Effector memory CD4-positive, alpha-beta T cell (primary cell): ENCODE data around the gene DNM3.

Source experiments
- DNase-seq, 3 donors: peaks; one replicate each; pipeline ENCODE4 v3.0.0-alpha.2; 2020
- H3K27ac ChIP-seq: 2 replicates; pipeline ENCODE4 v1.7.0; 2013; ENCODE audit warnings: mild to moderate bottlenecking, low read length, moderate library complexity; ENCODE audit not compliant: insufficient read depth, poor library complexity, severe bottlenecking
- H3K27me3 ChIP-seq: replicated peaks from 2 replicates; pipeline ENCODE4 v1.7.0; 2013; ENCODE audit warnings: mild to moderate bottlenecking, low read length; ENCODE audit not compliant: insufficient read depth, control insufficient read depth, poor library complexity, severe bottlenecking
- H3K36me3 ChIP-seq: 2 replicates; pipeline ENCODE4 v1.7.0; 2013; ENCODE audit warnings: mild to moderate bottlenecking, low read length, moderate library complexity; ENCODE audit not compliant: control insufficient read depth, insufficient read depth
- H3K4me1 ChIP-seq: 2 replicates; pipeline ENCODE4 v1.7.0; 2013; ENCODE audit warnings: low read length, mild to moderate bottlenecking; ENCODE audit not compliant: control insufficient read depth, insufficient read depth, poor library complexity, severe bottlenecking
- H3K4me3 ChIP-seq: 2 replicates; pipeline ENCODE4 v1.7.0; 2013; ENCODE audit warnings: low read length, low read depth, mild to moderate bottlenecking; ENCODE audit not compliant: insufficient read depth, poor library complexity, severe bottlenecking
- H3K9me3 ChIP-seq: 2 replicates; pipeline ENCODE4 v1.7.0; 2013; ENCODE audit warnings: mild to moderate bottlenecking, low read length, moderate library complexity; ENCODE audit not compliant: control insufficient read depth

Gene DNM3

DNA sequence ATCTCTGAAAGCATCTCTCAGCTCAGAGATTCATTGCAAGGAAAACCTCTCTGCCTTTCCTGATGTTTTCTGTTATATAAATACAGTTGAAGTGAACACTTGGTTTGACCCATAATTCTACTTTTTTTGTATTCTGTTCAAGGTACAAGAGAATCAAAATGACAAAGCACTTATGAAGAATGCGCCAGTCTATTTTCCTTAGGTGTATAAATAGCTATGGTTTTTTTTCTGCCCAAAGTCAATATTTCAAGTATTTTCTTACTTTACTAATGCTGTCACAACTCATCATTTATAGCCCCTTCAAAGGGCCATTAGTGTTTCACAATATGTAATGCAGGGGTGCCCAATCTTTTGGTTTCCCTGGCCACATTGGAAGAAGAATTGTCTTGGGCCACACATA, 436.7 kb downstream of the DNM3 start:
- Histone ChIP-seq H3K27me3 (no peaks in the 10 kb centered on the region), H3K9me3 (no peaks in the 10 kb centered on the region), H3K4me3 (no peak overlapping the region), H3K27ac (no peak overlapping the region), H3K4me1 (no peaks in the 10 kb centered on the region), H3K36me3 (no peaks in the 10 kb centered on the region)
- no peak for DNase-seq

DNA sequence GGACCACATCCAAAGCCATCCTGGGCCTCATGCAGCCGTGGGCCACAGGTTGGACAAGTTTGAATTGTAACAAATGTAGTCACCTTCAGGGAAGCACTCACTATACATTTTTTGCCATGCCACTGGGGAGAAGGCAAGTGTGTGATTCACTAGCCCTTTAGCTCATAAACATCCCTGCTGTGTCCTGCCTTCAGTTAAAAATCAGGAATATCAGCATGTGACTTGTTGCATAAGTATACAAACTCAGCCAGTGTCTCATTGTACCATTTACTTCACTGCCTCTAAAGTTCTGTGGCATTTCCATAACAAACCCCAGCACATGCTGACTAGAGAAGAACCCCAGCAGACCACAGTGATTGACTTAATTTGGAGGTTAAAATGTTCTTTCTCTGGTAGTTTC, 437.2 kb downstream of the DNM3 start:
- no peak for DNase-seq
- no peaks in the 10 kb centered on the region for H3K36me3 ChIP-seq
- H3K27ac ChIP-seq = no peak overlapping the region
- H3K9me3 ChIP-seq = no peaks in the 10 kb centered on the region
- no peaks in the 10 kb centered on the region for H3K27me3 ChIP-seq
- no peak overlapping the region for H3K4me3 ChIP-seq
- no peaks in the 10 kb centered on the region for H3K4me1 ChIP-seq

GRCh38 chr1:172279939-172280636, 438.8 kb downstream of the DNM3 start:
- Histone ChIP-seq H3K27ac (no peak overlapping the region), H3K36me3 (no peaks in the 10 kb centered on the region), H3K9me3 (no peaks in the 10 kb centered on the region), H3K27me3 (no peaks in the 10 kb centered on the region), H3K4me3 (no peak overlapping the region), H3K4me1 (no peaks in the 10 kb centered on the region)
- no peak for DNase-seq

DNA sequence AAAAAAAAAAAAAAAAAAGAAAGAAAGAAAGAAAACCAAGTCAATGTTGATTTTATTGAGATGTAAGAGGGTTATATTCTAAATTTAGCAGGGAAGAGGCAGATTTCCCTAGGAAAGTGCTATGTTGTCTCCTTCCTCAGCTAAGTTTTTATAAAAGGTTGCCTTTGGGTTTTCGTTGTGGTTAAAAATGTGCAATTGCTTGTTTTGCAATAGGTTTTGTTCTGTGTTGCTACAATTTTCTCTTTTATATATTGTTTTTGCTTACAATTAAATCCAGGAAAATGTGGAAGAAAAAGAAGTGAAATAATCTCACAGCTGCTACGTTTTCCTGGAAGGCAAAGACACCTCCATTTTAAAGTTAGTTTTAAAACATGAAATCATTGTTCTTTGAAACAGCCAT, 442.5 kb downstream of the DNM3 start:
- no peaks in the 10 kb centered on the region for H3K36me3 ChIP-seq
- no peaks in the 10 kb centered on the region for H3K4me1 ChIP-seq
- H3K27me3 ChIP-seq = no peaks in the 10 kb centered on the region
- H3K9me3 ChIP-seq = no peaks in the 10 kb centered on the region
- no peak overlapping the region for H3K27ac ChIP-seq
- DNase-seq = no peak
- no peak overlapping the region for H3K4me3 ChIP-seq

- DNase-seq = no peak
- H3K27ac ChIP-seq = no peak overlapping the region
- H3K27me3 ChIP-seq = no peaks in the 10 kb centered on the region
- H3K9me3 ChIP-seq = no peaks in the 10 kb centered on the region
- H3K4me1 ChIP-seq = no peaks in the 10 kb centered on the region
- H3K36me3 ChIP-seq = no peaks in the 10 kb centered on the region
- H3K4me3 ChIP-seq = no peak overlapping the region
Observed at GRCh38 chr1:172286629-172287076, 445.4 kb downstream of the DNM3 start.

GRCh38 chr1:172287208-172287607, 445.9 kb downstream of the DNM3 start:
- Histone ChIP-seq H3K9me3 (no peaks in the 10 kb centered on the region), H3K4me3 (no peak overlapping the region), H3K27ac (no peak overlapping the region), H3K27me3 (no peaks in the 10 kb centered on the region), H3K4me1 (no peaks in the 10 kb centered on the region), H3K36me3 (no peaks in the 10 kb centered on the region)
- DNase-seq = no peak

DNA sequence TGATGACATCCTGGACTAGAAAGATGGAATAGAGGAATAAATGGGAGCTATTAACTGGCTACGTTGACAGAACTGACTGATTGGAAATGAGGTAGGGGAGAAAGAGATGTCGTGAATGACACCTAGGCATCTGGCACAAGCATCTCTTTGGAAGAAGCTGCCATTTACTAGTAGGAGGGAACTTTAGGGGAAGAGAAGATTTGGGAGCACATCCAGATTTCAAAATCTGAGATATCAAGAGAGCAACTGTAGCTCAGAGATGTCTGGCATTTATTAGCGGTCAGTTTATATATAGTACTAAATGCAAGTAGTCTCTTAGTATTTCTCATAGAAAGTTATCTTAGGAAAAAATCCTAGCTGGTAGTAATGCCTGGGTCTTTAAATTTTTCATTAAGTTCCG, 447.3 kb downstream of the DNM3 start:
- H3K4me1 ChIP-seq = no peaks in the 10 kb centered on the region
- no peak for DNase-seq
- no peaks in the 10 kb centered on the region for H3K36me3 ChIP-seq
- H3K4me3 ChIP-seq = no peak overlapping the region
- no peak overlapping the region for H3K27ac ChIP-seq
- H3K27me3 ChIP-seq = no peaks in the 10 kb centered on the region
- no peaks in the 10 kb centered on the region for H3K9me3 ChIP-seq

GRCh38 chr1:172289448-172289847, 448.1 kb downstream of the DNM3 start:
- no peaks in the 10 kb centered on the region for H3K27me3 ChIP-seq
- H3K4me3 ChIP-seq = no peak overlapping the region
- H3K27ac ChIP-seq = no peak overlapping the region
- H3K9me3 ChIP-seq = no peaks in the 10 kb centered on the region
- DNase-seq = no peak
- H3K36me3 ChIP-seq = no peaks in the 10 kb centered on the region
- H3K4me1 ChIP-seq = no peaks in the 10 kb centered on the region

DNA sequence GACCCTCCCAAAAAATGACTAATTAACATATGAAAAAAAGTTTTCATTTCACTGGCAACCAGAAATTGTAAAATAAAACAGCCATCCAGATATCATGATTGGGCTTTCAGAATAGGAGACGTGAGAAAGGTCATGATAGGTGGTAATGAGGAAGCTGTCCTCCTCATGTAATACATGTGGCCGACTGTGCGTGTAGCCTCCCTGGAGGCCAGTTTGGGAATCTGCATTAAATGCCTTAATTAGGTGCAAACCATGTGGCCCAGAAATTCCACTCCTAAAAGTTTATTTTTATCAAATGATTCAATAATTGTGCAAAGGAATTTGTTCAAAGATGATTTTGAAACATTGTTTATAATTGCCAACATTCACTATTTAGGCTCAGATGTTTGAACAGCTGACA, 451.5 kb downstream of the DNM3 start:
- Histone ChIP-seq H3K4me1 (no peaks in the 10 kb centered on the region), H3K4me3 (no peak overlapping the region), H3K36me3 (no peaks in the 10 kb centered on the region), H3K27ac (no peak overlapping the region), H3K9me3 (no peaks in the 10 kb centered on the region), H3K27me3 (no peaks in the 10 kb centered on the region)
- no peak for DNase-seq

DNA sequence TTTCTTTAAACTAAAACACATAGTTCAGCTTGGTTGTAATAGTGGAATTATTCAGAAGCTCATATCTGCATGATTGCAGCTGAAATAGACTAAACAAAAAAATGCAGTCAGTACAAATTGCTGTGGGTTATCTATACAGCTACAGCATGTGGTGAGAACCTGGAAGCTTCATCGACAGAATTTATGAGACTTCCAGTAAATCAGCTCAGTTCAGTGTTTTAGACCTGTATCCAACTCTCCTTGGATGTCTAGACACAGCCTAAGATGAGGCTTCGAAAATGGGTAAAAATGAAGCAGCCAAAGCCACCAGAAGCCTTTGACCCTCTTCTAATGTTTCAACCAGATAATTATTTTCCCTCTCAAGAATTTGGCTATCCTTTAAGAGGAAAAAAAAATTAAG, 452.1 kb downstream of the DNM3 start:
- no peaks in the 10 kb centered on the region for H3K27me3 ChIP-seq
- no peaks in the 10 kb centered on the region for H3K4me1 ChIP-seq
- no peak overlapping the region for H3K27ac ChIP-seq
- no peaks in the 10 kb centered on the region for H3K36me3 ChIP-seq
- no peaks in the 10 kb centered on the region for H3K9me3 ChIP-seq
- H3K4me3 ChIP-seq = no peak overlapping the region
- DNase-seq = no peak
